Dermis microvascular lymphatic vessel endothelial cell (primary cell): ENCODE results near the gene SRRD. TPM values are rescaled to one million over a fixed set of nuclear protein-coding genes. Genes with fewer than 3 reads are reported as not detected.

Source experiments
- total RNA-seq: library from RNA; depleted of rRNA; stranded (reverse); fragments of >200 nt; gene quantifications from 2 replicates; pipeline ENCODE4 v1.2.1, GENCODE V29; 2014

SRRD gene
- total RNA-seq, 1 donor from 2014 or later: 9.2 TPM

Other genes with a start within 250 kb of the SRRD start
- gene ASPHD2, start 54.6 kb upstream of the SRRD start, total RNA-seq: 0.90 and 2.0 TPM in 2 replicates
- gene HPS4, start 94 bp upstream of the SRRD start, total RNA-seq: 11.6 and 15.2 TPM in 2 replicates
- gene TFIP11, start 28.6 kb downstream of the SRRD start, total RNA-seq: 30.2 and 37.0 TPM in 2 replicates
- gene TPST2, start 106.3 kb downstream of the SRRD start, total RNA-seq: 45.4 and 91.5 TPM in 2 replicates
- 0.13 and 0.51 TPM in 2 replicates for gene CRYBB1, start 134.2 kb downstream of the SRRD start, total RNA-seq
- 0.13 TPM in 1 of 2 replicates, not detected in the other for gene CRYBA4, start 138.1 kb downstream of the SRRD start, total RNA-seq
- gene MIAT, start 173.7 kb downstream of the SRRD start, total RNA-seq: 0.13 and 0.38 TPM in 2 replicates